Spinal cord (tissue), 4 donors: ENCODE results near the gene RNASE13. TPM values are rescaled to one million over a fixed set of nuclear protein-coding genes. Genes with fewer than 3 reads are reported as not detected.

Experiments
- polyA plus RNA-seq, 2 donors: library from polyadenylated mRNA; unstranded; fragments of 120-200 nt; gene quantifications; one replicate each; pipeline ENCODE4 v1.2.1, GENCODE V29; 2013; ENCODE audit not compliant: insufficient read length in 2 of 2
- total RNA-seq, 2 donors: library from RNA; depleted of rRNA in 1 of 2; stranded (reverse); fragments of 120-200 nt in 1 of 2; fragments of >200 nt in 1 of 2; gene quantifications; one replicate each; pipeline versions ENCODE4 v1.2.3 to v1.2.4, GENCODE V29; 2013 to 2014

The RNASE13 gene
- total and polyA plus RNA-seq, 4 donors, result not detected

Other genes with a start within 250 kb of the RNASE13 start
- 100 to 1,000 TPM in 1 of 2 donors, 10 to 100 TPM in 1; 99.1 to 223 TPM for gene RNASE1, start 232.0 kb downstream of the RNASE13 start, total RNA-seq
- 10 to 100 TPM; 50.2 to 77.1 TPM for gene RNASE1, start 232.0 kb downstream of the RNASE13 start, polyA plus RNA-seq
- 1 to 10 TPM in 1 of 2 donors, under 1 TPM in 1; 0.55 to 3.7 TPM for gene RNASE3, start 143.4 kb downstream of the RNASE13 start, total RNA-seq
- gene RNASE3, start 143.4 kb downstream of the RNASE13 start, polyA plus RNA-seq, result under 1 TPM in 1 of 2 donors, not detected in 1; 0.24 TPM
- 1 to 10 TPM in 1 of 2 donors, under 1 TPM in 1; 0.50 to 5.8 TPM for gene RNASE2, start 79.3 kb downstream of the RNASE13 start, total RNA-seq
- gene RNASE2, start 79.3 kb downstream of the RNASE13 start, polyA plus RNA-seq, result 1 to 10 TPM in 1 of 2 donors, under 1 TPM in 1; 0.90 to 1.1 TPM
- 10 to 100 TPM; 31.1 to 65.0 TPM for gene METTL17, start 44.8 kb downstream of the RNASE13 start, total RNA-seq
- gene METTL17, start 44.8 kb downstream of the RNASE13 start, polyA plus RNA-seq, result 10 to 100 TPM; 56.7 to 79.2 TPM
- under 1 TPM in 1 of 2 donors, not detected in 1; 0.17 TPM for gene SLC39A2, start 35.5 kb downstream of the RNASE13 start, total RNA-seq
- gene SLC39A2, start 35.5 kb downstream of the RNASE13 start, polyA plus RNA-seq, result under 1 TPM in 1 of 2 donors, not detected in 1; 0.32 TPM
- 100 to 1,000 TPM; 233 to 301 TPM for gene NDRG2, start 9.7 kb downstream of the RNASE13 start, total RNA-seq
- 100 to 1,000 TPM; 763 to 827 TPM for gene NDRG2, start 9.7 kb downstream of the RNASE13 start, polyA plus RNA-seq
- under 1 TPM in 1 of 2 donors, not detected in 1; 0.44 TPM for gene TPPP2, start 4.6 kb downstream of the RNASE13 start, total RNA-seq
- under 1 TPM; 0.59 to 0.71 TPM for gene TPPP2, start 4.6 kb downstream of the RNASE13 start, polyA plus RNA-seq
- not detected for gene RNASE7, start 7.6 kb upstream of the RNASE13 start, total RNA-seq
- gene RNASE7, start 7.6 kb upstream of the RNASE13 start, polyA plus RNA-seq, result under 1 TPM in 1 of 2 donors, not detected in 1; 0.12 TPM
- gene RNASE8, start 23.0 kb upstream of the RNASE13 start, total RNA-seq, result not detected
- not detected for gene RNASE8, start 23.0 kb upstream of the RNASE13 start, polyA plus RNA-seq
- gene ARHGEF40, start 35.5 kb upstream of the RNASE13 start, total RNA-seq, result 10 to 100 TPM; 37.9 to 71.0 TPM
- 10 to 100 TPM; 83.1 to 98.9 TPM for gene ARHGEF40, start 35.5 kb upstream of the RNASE13 start, polyA plus RNA-seq
- 10 to 100 TPM in 1 of 2 donors, 1 to 10 TPM in 1; 4.7 to 16.3 TPM for gene ZNF219, start 63.8 kb upstream of the RNASE13 start, total RNA-seq
- gene ZNF219, start 63.8 kb upstream of the RNASE13 start, polyA plus RNA-seq, result 10 to 100 TPM; 39.1 to 48.8 TPM
- under 1 TPM; 0.50 to 0.72 TPM for gene TMEM253, start 66.3 kb upstream of the RNASE13 start, total RNA-seq
- 1 to 10 TPM in 1 of 2 donors, under 1 TPM in 1; 0.43 to 1.7 TPM for gene TMEM253, start 66.3 kb upstream of the RNASE13 start, polyA plus RNA-seq
- not detected for gene OR5AU1, start 121.3 kb upstream of the RNASE13 start, total RNA-seq
- gene OR5AU1, start 121.3 kb upstream of the RNASE13 start, polyA plus RNA-seq, result under 1 TPM; 0.05 to 0.11 TPM
- 100 to 1,000 TPM; 497 to 536 TPM for gene HNRNPC, start 234.6 kb upstream of the RNASE13 start, total RNA-seq
- gene HNRNPC, start 234.6 kb upstream of the RNASE13 start, polyA plus RNA-seq, result 100 to 1,000 TPM; 492 to 522 TPM
- gene RPGRIP1, start 245.3 kb upstream of the RNASE13 start, total RNA-seq, result under 1 TPM; 0.33 to 0.50 TPM
- 1 to 10 TPM in 1 of 2 donors, under 1 TPM in 1; 0.78 to 1.3 TPM for gene RPGRIP1, start 245.3 kb upstream of the RNASE13 start, polyA plus RNA-seq